Measurements from ENCODE around the gene ADGRE1.

Gene ADGRE1

GRCh38 chr19:6956573-6956972, 69.2 kb downstream of the ADGRE1 start (continued):
- TF ChIP-seq, protein P1, sequence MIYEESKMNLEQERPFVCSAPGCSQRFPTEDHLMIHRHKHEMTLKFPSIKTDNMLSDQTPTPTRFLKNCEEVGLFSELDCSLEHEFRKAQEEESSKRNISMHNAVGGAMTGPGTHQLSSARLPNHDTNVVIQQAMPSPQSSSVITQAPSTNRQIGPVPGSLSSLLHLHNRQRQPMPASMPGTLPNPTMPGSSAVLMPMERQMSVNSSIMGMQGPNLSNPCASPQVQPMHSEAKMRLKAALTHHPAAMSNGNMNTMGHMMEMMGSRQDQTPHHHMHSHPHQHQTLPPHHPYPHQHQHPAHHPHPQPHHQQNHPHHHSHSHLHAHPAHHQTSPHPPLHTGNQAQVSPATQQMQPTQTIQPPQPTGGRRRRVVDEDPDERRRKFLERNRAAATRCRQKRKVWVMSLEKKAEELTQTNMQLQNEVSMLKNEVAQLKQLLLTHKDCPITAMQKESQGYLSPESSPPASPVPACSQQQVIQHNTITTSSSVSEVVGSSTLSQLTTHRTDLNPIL (CRISPR knock-in tag; IDR thresholded peaks at IDR 0.05; ENCODE audit: low read depth) = no peak
- TF ChIP-seq, protein P2, sequence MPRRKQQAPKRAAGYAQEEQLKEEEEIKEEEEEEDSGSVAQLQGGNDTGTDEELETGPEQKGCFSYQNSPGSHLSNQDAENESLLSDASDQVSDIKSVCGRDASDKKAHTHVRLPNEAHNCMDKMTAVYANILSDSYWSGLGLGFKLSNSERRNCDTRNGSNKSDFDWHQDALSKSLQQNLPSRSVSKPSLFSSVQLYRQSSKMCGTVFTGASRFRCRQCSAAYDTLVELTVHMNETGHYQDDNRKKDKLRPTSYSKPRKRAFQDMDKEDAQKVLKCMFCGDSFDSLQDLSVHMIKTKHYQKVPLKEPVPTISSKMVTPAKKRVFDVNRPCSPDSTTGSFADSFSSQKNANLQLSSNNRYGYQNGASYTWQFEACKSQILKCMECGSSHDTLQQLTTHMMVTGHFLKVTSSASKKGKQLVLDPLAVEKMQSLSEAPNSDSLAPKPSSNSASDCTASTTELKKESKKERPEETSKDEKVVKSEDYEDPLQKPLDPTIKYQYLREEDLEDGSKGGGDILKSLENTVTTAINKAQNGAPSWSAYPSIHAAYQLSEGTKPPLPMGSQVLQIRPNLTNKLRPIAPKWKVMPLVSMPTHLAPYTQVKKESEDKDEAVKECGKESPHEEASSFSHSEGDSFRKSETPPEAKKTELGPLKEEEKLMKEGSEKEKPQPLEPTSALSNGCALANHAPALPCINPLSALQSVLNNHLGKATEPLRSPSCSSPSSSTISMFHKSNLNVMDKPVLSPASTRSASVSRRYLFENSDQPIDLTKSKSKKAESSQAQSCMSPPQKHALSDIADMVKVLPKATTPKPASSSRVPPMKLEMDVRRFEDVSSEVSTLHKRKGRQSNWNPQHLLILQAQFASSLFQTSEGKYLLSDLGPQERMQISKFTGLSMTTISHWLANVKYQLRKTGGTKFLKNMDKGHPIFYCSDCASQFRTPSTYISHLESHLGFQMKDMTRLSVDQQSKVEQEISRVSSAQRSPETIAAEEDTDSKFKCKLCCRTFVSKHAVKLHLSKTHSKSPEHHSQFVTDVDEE (CRISPR knock-in tag; IDR thresholded peaks at IDR 0.05) = no peak
- TF ChIP-seq POU6F1 (CRISPR knock-in tag; IDR thresholded peaks at IDR 0.05; ENCODE audit: borderline replicate concordance, low read depth) = no peak

DNA sequence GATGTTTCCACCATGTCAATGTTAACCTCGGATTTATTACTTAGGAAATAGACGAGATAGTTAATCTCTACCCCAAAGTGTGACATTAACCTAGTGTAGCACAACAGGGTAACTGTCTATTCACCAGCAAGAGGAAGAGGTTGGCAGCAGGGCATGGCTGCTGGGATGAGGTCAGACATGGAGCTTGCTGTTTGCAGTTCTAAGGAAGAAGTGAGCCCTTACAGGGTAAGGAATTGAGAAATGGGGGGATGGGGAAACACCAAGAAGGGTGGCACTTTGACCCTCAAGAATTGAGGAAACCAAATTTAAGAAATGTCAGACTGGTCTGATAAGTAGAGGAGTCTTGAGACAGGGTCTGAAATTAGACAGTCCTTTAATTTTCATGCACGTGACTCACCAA, 71.4 kb downstream of the ADGRE1 start:
- ATAC-seq = no peak
- TF ChIP-seq TCF4 (CRISPR knock-in tag; IDR thresholded peaks at IDR 0.05; ENCODE audit: borderline replicate concordance) = no peak
- TF ChIP-seq, protein P3, sequence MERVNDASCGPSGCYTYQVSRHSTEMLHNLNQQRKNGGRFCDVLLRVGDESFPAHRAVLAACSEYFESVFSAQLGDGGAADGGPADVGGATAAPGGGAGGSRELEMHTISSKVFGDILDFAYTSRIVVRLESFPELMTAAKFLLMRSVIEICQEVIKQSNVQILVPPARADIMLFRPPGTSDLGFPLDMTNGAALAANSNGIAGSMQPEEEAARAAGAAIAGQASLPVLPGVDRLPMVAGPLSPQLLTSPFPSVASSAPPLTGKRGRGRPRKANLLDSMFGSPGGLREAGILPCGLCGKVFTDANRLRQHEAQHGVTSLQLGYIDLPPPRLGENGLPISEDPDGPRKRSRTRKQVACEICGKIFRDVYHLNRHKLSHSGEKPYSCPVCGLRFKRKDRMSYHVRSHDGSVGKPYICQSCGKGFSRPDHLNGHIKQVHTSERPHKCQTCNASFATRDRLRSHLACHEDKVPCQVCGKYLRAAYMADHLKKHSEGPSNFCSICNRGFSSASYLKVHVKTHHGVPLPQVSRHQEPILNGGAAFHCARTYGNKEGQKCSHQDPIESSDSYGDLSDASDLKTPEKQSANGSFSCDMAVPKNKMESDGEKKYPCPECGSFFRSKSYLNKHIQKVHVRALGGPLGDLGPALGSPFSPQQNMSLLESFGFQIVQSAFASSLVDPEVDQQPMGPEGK (CRISPR knock-in tag; IDR thresholded peaks at IDR 0.05; ENCODE audit: borderline replicate concordance) = no peak
- no peak for TF ChIP-seq ZC3H10 (CRISPR knock-in tag; IDR thresholded peaks at IDR 0.05)
- TF ChIP-seq SNAI2 (CRISPR knock-in tag; IDR thresholded peaks at IDR 0.05) = no peak
- TF ChIP-seq RARB (CRISPR knock-in tag; IDR thresholded peaks at IDR 0.05) = no peak
- TF ChIP-seq ZFP3 (CRISPR knock-in tag; IDR thresholded peaks at IDR 0.05) = no peak
- TF ChIP-seq ISL1 (CRISPR knock-in tag; IDR thresholded peaks at IDR 0.05) = no peak
- TF ChIP-seq CSDC2 (CRISPR knock-in tag; IDR thresholded peaks at IDR 0.05) = no peak
- no peak for TF ChIP-seq ESRRG (CRISPR knock-in tag; IDR thresholded peaks at IDR 0.05)
- TF ChIP-seq ZNF8 (CRISPR knock-in tag; IDR thresholded peaks at IDR 0.05) = no peak
- no peak for TF ChIP-seq BACH2 (CRISPR knock-in tag; IDR thresholded peaks at IDR 0.05; ENCODE audit: borderline replicate concordance)
- TF ChIP-seq TOX (CRISPR knock-in tag; IDR thresholded peaks at IDR 0.05; ENCODE audit: borderline replicate concordance) = no peak
- no peak for TF ChIP-seq GLIS3 (CRISPR knock-in tag; IDR thresholded peaks at IDR 0.05)
- TF ChIP-seq, protein P2 (CRISPR knock-in tag; IDR thresholded peaks at IDR 0.05) = no peak
- no peak for TF ChIP-seq PPARA (CRISPR knock-in tag; IDR thresholded peaks at IDR 0.05; ENCODE audit: borderline replicate concordance)
- no peak for TF ChIP-seq POU6F1 (CRISPR knock-in tag; IDR thresholded peaks at IDR 0.05; ENCODE audit: borderline replicate concordance, low read depth)
- TF ChIP-seq, protein P4, sequence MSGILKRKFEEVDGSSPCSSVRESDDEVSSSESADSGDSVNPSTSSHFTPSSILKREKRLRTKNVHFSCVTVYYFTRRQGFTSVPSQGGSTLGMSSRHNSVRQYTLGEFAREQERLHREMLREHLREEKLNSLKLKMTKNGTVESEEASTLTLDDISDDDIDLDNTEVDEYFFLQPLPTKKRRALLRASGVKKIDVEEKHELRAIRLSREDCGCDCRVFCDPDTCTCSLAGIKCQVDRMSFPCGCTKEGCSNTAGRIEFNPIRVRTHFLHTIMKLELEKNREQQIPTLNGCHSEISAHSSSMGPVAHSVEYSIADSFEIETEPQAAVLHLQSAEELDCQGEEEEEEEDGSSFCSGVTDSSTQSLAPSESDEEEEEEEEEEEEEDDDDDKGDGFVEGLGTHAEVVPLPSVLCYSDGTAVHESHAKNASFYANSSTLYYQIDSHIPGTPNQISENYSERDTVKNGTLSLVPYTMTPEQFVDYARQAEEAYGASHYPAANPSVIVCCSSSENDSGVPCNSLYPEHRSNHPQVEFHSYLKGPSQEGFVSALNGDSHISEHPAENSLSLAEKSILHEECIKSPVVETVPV (CRISPR knock-in tag; IDR thresholded peaks at IDR 0.05) = no peak

Measured in SK-N-SH treated with all-trans-retinoic acid at 6 μM for 48 hours (cell line).